HUES6 (cell line): ENCODE results near the gene TRAF3.

Experiments
- H3K27ac ChIP-seq: 2 replicates; pipeline ENCODE4 v1.7.0; 2013; ENCODE audit warnings: low read depth, mild to moderate bottlenecking, low read length, inconsistent platforms
- H3K27me3 ChIP-seq: 2 replicates; pipeline ENCODE4 v1.6.1; 2013; ENCODE audit warnings: low read length; ENCODE audit not compliant: control insufficient read depth, insufficient read depth
- H3K36me3 ChIP-seq: 2 replicates; pipeline ENCODE4 v1.6.1; 2013; ENCODE audit warnings: low read length; ENCODE audit not compliant: control insufficient read depth, insufficient read depth
- H3K4me1 ChIP-seq: 2 replicates; pipeline ENCODE4 v1.6.1; 2013; ENCODE audit warnings: low read length; ENCODE audit not compliant: control insufficient read depth, insufficient read depth
- H3K4me3 ChIP-seq: 2 replicates; pipeline ENCODE4 v1.5.1; 2013; ENCODE audit warnings: low read depth, low read length
- H3K9ac ChIP-seq: one replicate; pipeline ENCODE4 v1.6.1; 2013; ENCODE audit warnings: mild to moderate bottlenecking, low read length
- H3K9me3 ChIP-seq: 2 replicates; pipeline ENCODE4 v1.6.1; 2013; ENCODE audit warnings: low read depth, low read length; ENCODE audit not compliant: control insufficient read depth, insufficient read depth

TRAF3 gene

DNA sequence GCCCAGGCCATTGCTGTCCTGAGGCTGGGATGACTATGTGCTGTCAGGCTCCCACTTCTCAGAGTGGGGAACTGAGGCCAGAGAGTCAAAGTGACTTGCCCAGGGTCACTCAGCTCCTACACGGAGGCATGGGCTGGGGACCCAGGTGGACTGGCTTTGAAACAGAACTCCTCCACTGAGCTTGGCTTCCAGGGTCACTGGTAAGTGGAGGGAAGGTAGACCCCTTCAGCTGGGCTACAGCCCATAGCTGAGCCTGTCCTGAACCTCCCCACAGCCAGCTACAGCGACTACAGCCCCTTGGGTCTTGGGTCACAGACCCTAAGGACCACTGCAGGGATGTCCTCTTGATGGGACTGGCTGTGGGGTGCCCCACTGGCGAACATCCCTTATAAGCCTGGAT is 40.3 kb upstream of the TRAF3 start:
- H3K27me3 ChIP-seq: no peaks in the 10 kb centered on the region
- H3K4me3 ChIP-seq: no peak overlapping the region
- H3K36me3 ChIP-seq: peaks cover 21% of the 10 kb centered on the region; the same call in 1 of the 2 replicates
- no peak overlapping the region for H3K9ac ChIP-seq
- peaks cover 11% of the 10 kb centered on the region for H3K9me3 ChIP-seq
- H3K4me1 ChIP-seq: no peaks in the 10 kb centered on the region
- no peak overlapping the region for H3K27ac ChIP-seq

DNA sequence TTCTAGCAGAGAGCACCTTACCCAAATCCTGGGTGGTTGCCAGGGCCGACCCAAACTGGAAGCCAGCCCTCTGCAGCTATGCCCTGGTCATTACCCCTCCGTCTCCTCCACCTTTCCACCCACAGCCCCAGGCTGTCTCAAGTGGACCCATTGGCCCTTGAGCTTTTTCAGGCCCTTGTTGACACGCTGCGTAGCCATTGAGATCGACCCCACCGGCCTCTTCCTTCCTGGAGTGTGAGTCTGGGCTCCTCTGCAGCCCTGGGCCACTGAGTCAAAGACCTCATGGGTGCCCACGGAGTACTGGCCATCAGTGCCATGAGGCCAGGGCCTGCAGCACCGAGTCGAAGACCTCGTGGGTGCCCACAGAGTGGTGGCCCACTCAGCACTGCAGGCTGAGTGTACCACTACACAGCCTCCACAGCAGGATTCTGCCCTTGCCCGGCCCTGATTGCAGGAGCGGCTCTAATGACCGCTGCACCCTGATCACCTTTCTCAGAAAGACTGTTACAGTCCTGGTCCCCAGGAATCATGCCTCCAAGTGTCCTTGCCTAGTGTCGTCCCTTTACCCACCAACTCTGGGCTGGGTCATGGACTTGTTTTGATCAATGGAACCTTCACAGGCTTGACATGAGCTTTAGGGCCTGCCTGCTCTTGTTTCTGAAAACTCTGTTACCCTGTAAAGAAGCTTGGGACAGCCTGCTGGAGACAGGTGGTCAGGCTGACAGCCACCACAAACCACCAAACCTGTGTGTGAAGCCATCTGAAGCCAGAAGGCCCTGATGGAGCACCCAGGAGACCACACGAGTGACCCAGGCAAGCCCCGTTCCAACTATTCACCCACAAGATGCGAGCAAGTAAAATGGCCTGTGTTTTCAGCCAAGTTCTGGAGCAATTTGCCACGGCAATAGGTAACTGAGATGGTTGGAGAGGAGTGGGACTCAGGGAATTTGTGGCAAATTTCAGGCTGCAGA is 39.6 kb upstream of the TRAF3 start:
- no peaks in the 10 kb centered on the region for H3K4me1 ChIP-seq
- peaks cover 18% of the 10 kb centered on the region; the same call in 1 of the 2 replicates for H3K36me3 ChIP-seq
- H3K9ac ChIP-seq: no peak overlapping the region
- no peak overlapping the region for H3K27ac ChIP-seq
- H3K27me3 ChIP-seq: no peaks in the 10 kb centered on the region
- H3K9me3 ChIP-seq: peaks cover 13% of the 10 kb centered on the region
- no peak overlapping the region for H3K4me3 ChIP-seq

DNA sequence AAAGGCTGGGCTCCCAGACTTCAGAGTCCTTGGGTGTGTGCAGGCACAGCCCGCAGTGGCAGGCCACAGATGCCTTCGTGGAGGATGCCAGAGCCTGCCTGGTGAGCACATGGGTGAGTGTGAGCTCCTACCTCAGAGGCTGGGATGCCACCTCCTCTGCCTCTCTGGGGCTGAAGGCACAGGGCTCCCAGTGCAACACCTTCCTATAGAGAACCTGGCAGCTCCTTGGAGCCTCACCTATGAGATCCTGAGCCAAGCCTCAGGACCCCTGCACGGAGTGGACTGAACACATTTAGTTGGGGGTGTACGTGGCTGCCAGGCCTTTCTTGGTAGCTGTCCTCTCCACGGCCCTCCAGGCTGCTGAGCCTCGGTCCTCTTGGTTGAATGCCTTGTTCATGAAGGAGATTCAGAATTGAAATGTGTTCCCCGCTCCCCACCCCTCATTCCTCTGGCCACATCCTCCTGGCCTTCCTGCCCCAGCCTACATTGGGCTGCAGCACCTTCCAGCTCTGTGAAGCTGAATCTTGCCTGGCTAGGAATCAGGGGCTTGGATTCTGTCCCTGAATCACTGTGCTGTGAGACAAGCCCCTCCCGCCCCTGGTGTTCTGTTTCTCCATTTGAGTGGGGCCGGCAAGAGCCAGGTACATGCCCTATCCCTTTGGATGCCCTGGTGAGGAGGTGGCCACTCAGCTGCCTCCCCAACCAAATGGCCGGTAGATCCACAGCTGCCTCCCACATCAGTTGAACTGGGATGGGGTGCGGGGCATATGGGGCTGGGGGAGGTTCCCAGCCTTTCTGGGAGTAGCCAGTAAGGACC is 38.7 kb upstream of the TRAF3 start:
- H3K27ac ChIP-seq: no peak overlapping the region
- H3K36me3 ChIP-seq: peaks cover 17% of the 10 kb centered on the region; the same call in 1 of the 2 replicates
- no peak overlapping the region for H3K9ac ChIP-seq
- no peak overlapping the region for H3K4me3 ChIP-seq
- no peaks in the 10 kb centered on the region for H3K27me3 ChIP-seq
- peaks cover 16% of the 10 kb centered on the region for H3K9me3 ChIP-seq
- H3K4me1 ChIP-seq: no peaks in the 10 kb centered on the region

DNA sequence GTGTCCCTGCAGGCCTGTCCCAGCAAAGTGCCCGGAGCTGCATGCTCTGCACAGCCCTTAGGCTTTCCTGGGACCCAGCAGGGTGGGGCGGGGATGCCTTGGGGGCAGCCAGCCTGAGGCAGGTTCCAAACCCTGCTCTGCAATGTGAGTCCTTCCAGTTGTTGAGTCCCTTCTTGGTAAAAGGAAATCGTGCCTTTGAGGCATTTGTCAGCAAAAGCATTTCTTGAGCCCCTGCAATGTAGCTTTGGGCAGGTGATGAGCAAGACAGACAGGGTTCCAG is 38.1 kb upstream of the TRAF3 start:
- Histone ChIP-seq H3K27me3 (no peaks in the 10 kb centered on the region), H3K36me3 (peaks cover 17% of the 10 kb centered on the region; the same call in 1 of the 2 replicates), H3K27ac (no peak overlapping the region), H3K4me1 (no peaks in the 10 kb centered on the region), H3K9me3 (peaks cover 16% of the 10 kb centered on the region), H3K4me3 (no peak overlapping the region), H3K9ac (no peak overlapping the region)

DNA sequence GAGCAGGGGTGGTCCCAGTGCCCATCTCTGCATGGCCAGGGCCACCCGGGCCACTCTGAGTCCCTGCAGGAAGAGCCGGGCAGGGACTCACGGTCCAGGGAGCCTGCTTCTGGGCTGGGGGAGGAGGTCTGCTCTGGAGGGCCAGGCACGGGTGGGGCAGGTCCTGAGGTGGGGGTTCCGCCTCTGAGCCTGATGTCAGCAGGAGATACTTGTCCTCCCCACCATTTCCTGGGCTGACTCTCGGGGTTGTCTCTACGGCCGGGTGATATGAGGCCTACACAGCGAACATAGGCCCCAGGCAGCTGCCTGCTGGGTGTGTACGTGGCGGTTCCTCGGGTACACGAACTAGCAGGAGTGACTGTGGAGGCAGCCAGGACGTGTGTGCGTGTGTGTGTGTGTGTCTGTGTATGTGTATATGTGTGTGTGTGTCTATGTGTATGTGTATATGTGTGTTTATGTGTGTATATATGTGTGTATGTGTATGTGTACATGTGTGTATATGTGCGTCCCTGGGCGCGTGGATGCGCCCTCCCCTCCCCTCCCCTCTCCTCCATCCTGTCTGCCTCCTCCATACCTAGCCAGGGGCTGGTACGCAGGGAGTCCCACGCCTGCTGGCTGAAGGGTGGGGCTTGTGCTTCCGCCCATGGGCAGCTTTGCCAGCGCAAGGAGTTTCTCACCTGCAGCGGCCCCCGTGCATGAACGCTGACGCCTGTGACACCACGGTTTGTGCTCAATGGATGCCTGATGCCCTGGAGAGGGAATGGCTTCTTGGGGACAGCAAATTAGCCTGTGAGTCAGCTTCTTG is 30.4 kb upstream of the TRAF3 start:
- Histone ChIP-seq H3K9me3 (peaks cover 7% of the 10 kb centered on the region; the same call in 1 of the 2 replicates), H3K9ac (no peak overlapping the region), H3K4me1 (peaks cover 11% of the 10 kb centered on the region), H3K27me3 (no peaks in the 10 kb centered on the region), H3K36me3 (peaks cover 14% of the 10 kb centered on the region; the same call in 1 of the 2 replicates), H3K27ac (no peak overlapping the region), H3K4me3 (no peak overlapping the region)

DNA sequence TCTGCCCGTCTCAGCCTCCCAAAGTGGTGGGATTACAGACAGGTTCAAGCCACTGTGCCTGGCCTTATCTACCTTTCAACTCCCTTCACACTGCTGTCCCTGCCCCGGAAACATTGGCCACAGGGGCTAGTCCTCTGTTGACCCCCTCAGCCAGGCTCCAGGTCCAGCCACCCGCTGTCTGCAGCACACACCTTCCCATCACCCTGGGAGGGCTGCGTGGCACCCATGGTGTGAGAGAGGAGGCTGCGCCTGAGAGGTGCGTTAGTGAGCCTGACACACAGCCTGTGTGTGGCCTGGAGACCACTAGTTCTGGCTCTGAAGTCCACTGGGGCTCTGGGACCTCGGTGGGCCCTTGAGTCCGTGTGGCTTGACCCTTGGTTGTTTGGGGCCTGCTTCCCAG is 28.4 kb upstream of the TRAF3 start:
- no peaks in the 10 kb centered on the region for H3K27me3 ChIP-seq
- no peak overlapping the region for H3K9ac ChIP-seq
- no peak overlapping the region; the same call in 1 of the 2 replicates for H3K27ac ChIP-seq
- peaks cover 11% of the 10 kb centered on the region for H3K4me1 ChIP-seq
- H3K36me3 ChIP-seq: peaks cover 10% of the 10 kb centered on the region; the same call in 1 of the 2 replicates
- no peak overlapping the region for H3K4me3 ChIP-seq
- no peaks in the 10 kb centered on the region for H3K9me3 ChIP-seq

DNA sequence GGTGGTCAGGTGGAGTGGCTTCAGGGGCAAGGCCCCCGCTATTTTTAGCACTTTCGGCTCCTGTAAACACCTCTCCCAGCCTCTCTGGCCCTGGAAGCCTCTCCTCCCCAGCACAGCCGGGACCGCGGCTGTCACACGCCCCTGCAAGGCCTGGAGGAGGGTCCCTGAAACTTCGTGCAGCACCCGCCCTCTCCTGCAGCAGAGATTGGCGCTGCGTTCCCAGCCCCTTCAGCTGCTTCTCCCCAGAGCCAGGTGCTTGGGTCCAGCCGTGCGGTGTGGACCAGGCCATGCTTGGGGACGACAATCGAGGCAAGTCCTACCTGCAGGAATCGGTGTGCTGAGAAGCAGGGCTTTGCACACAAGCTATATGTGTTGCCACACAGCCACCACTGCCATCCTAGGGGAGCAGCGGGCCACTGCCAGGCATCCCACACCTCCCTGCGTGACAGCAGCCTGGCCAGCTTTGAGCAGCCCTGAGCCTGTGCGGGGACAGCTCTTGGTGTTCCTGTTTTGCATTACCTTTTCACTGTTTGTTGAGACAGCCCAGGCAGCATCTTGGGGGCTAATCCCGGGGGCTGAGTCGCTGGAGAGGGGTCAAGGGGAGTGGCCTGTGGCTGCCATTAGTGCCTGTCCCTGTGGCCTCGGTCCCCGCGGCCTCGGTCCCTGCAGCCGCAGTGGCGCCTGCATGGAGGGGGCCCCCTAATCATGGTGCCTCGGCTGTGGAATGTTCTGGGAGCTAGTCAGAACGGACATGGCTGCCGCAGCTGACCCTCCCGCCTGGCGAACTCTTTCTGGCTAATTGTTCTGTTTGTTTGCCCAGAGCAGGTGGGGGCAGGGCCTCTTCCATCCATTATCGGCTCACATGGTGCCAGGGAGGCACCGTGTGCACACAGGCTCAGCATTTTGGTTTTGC is 27.6 kb upstream of the TRAF3 start:
- no peak overlapping the region for H3K9ac ChIP-seq
- H3K4me3 ChIP-seq: no peak overlapping the region
- peaks cover 9% of the 10 kb centered on the region; the same call in 1 of the 2 replicates for H3K36me3 ChIP-seq
- no peaks in the 10 kb centered on the region for H3K27me3 ChIP-seq
- H3K4me1 ChIP-seq: peaks cover 11% of the 10 kb centered on the region
- H3K27ac ChIP-seq: no peak overlapping the region; the same call in 1 of the 2 replicates
- no peaks in the 10 kb centered on the region for H3K9me3 ChIP-seq

DNA sequence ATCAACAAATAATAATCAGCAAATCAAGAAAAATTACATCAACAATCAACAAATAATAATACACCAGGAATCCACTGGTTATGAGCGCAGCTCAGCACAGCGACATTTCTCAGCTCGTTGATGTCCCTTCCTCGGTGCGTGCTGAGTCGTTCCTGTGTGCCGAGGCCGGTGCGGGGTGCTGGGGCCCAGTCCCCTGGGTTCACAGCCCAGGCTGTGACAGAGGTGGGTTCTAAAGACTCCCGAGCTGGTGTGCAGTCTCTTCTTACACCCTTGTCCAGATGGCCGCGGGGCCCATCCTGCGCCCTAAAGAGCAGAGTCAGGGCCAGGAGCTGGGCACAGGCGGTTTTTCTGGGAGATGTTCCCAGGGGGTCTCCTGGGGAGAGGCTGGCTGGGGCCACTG is 26.9 kb upstream of the TRAF3 start:
- H3K27me3 ChIP-seq: no peaks in the 10 kb centered on the region
- H3K4me1 ChIP-seq: peaks cover 11% of the 10 kb centered on the region
- H3K9ac ChIP-seq: no peak overlapping the region
- H3K9me3 ChIP-seq: no peaks in the 10 kb centered on the region
- no peak overlapping the region for H3K4me3 ChIP-seq
- H3K36me3 ChIP-seq: peaks cover 9% of the 10 kb centered on the region; the same call in 1 of the 2 replicates
- H3K27ac ChIP-seq: no peak overlapping the region

DNA sequence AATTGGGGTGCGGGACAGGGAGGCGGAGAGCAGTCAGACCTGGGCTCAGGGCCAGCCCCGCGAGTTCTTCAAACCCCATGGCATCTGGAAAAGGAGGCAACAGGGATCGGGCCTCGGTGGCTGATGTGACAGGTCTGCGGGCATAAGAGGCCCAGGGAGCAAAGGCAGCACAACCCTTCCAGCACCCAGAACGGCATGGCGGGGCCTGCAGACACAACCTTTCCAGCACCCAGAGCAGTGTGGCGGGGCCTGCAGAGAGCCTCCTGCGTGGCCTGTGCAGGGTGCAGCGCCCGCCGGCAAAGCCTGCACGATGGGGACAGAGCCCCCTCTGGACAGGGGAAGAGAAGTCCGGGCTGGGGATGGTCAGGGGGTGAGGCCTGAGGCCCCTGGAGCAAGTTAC is 26.2 kb upstream of the TRAF3 start:
- peaks cover 9% of the 10 kb centered on the region; the same call in 1 of the 2 replicates for H3K36me3 ChIP-seq
- peaks cover 11% of the 10 kb centered on the region for H3K4me1 ChIP-seq
- H3K27me3 ChIP-seq: no peaks in the 10 kb centered on the region
- no peak overlapping the region for H3K9ac ChIP-seq
- H3K4me3 ChIP-seq: no peak overlapping the region
- no peaks in the 10 kb centered on the region for H3K9me3 ChIP-seq
- H3K27ac ChIP-seq: no peak overlapping the region
